GM12864 (cell line): ENCODE data around the gene ARL10.

Source experiments
- DNase-seq: peaks from one replicate; pipeline ENCODE4 v3.0.0-alpha.2; 2011; ENCODE audit warnings: low read depth
- H3K4me3 ChIP-seq: 2 replicates; pipeline ENCODE4 v1.5.1; 2011; ENCODE audit warnings: mild to moderate bottlenecking, low read depth, low read length, control low read depth
- TF ChIP-seq, protein P1 (sequence below): IDR thresholded peaks from 2 replicates; pipeline ENCODE4 v1.5.1; 2011; ENCODE audit warnings: low read depth, mild to moderate bottlenecking, moderate library complexity, low read length, control low read depth, inconsistent platforms; ENCODE audit errors: missing control alignments

Gene ARL10

DNA sequence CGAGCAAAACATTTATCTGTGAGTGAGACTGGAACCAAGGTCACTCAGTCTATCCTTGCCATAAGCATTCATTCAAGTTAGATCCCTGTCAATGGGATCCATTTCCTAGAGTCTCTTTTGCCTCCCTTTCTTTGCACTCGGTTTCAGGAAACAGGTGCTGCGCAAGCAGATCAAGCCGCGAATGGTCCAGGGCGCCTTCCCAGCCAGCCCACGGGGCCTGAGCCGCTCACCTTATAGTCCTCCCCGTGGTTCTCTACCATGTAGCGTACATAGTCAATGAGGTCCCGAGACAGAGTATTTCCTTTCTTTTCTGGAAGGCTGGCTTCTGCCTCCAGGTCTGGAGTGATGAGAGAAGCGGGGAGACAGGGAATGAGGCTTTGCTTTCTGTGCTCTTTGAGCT is 19.7 kb downstream of the ARL10 start:
- H3K4me3 ChIP-seq: no peak overlapping the region
- TF ChIP-seq, protein P1, sequence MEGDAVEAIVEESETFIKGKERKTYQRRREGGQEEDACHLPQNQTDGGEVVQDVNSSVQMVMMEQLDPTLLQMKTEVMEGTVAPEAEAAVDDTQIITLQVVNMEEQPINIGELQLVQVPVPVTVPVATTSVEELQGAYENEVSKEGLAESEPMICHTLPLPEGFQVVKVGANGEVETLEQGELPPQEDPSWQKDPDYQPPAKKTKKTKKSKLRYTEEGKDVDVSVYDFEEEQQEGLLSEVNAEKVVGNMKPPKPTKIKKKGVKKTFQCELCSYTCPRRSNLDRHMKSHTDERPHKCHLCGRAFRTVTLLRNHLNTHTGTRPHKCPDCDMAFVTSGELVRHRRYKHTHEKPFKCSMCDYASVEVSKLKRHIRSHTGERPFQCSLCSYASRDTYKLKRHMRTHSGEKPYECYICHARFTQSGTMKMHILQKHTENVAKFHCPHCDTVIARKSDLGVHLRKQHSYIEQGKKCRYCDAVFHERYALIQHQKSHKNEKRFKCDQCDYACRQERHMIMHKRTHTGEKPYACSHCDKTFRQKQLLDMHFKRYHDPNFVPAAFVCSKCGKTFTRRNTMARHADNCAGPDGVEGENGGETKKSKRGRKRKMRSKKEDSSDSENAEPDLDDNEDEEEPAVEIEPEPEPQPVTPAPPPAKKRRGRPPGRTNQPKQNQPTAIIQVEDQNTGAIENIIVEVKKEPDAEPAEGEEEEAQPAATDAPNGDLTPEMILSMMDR: no peak
- no peak for DNase-seq

DNA sequence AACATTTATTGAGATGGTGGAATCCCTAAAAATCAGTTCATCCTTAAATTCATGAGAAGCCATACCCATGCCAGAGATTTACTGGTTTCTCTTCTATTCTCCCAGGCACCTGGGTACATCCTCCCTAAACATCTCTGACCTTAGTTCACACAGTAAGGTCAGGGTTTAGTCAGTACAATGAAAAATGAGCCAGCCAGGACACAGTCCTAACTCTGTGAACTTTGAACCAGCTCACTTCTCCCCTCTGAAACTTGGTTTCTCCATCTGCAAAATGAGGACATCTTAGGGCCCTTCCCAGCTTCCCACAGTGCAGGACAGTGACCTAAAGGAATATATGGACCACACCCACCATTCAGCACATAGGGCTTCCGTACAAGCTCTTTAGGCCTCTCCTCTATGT is 21.2 kb downstream of the ARL10 start:
- H3K4me3 ChIP-seq: peak overlapping the region; percentile 96; the same call in 1 of the 2 replicates
- TF ChIP-seq, protein P1: no peak
- no peak for DNase-seq

DNA sequence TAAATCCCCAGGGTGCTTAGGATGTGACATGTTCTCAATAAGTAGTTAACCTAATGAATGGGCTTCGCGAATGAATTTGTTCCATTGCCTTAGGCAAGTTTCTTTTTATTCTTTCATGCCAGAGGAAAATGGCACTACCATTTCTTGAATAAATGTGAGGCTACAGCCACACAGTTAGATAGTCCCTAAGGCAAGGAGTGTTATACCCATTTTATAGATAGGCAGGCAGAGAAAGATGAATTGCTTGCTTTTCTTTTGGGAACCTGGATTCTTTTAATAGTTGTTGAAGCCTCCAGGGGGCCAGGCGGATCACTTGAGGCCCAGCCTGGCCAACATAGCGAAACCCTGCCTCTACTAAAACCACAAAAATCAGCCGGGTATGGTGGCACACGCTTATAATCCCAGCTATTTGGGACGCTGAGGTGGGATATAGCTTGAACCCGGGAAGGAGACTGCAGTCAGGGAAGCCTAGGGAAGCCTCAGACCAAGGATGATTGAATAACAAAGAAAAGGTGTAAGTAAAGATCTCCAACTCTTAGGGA is 22.2 kb downstream of the ARL10 start:
- no peak for DNase-seq
- H3K4me3 ChIP-seq: peak overlapping the region; percentile 96
- TF ChIP-seq, protein P1: no peak

DNA sequence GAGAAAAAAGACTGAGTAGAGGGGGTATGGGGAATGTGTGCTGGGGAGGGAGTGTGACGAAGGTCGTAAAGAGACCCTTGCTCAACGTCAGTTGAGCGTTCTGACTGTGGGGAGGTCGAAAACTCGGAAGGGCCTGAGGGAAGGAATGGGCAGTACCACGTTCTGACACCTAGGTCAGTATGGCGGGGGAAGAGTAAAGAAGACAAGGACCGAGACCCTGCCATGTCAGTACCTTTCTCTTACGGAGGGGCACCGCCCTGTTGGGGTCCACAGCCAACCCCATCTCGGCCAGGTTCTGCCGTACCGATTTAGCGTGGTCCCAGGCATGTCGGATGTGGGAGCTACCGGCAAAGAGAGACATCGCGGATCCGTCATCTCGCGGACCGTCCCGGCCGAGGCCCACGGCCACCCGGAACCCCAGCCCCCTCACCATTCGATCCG is 22.7 kb downstream of the ARL10 start:
- H3K4me3 ChIP-seq: peak overlapping the region; percentile 96
- TF ChIP-seq, protein P1: no peak
- no peak for DNase-seq

DNA sequence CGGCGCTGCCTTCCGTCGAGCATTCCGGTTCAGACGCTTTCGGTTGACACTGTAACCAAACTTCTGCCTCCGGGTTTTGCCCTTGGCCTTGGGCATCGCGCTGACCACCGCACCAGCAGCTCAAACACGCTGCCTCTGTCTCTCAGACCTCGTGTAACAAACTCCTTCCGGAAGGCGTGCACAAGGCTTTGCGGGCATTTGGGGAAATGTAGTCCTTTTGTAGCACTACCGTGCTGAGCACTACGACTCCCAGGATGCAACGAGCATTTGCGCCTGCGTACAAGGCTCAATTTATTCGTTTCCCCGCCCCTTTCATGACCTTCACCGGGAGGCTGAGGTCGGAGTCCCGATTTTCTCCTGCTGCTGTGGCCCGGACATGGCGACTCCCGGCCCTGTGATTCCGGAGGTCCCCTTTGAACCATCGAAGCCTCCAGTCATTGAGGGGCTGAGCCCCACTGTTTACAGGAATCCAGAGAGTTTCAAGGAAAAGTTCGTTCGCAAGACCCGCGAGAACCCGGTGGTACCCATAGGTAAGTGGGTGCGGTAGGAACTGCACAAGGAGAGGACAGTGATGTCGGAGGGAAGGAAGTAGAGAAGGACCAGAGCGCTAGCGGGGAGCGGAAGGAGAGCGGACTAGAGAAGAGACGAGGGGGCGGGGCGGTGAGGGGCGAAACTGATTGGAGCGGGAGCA is 23.3 kb downstream of the ARL10 start, which contains the start of the genes HIGD2A and NOP16:
Gene HIGD2A (plus strand): TSS at position 308 of the 691 bp plus-strand sequence. CDS start 69 bp downstream, at position 377.
Gene NOP16 (minus strand): TSS at position 155 of the 691 bp plus-strand sequence. CDS start 59 bp downstream, at position 96.
- TF ChIP-seq, protein P1: no peak
- peak within 1 kb of the TSS; percentile 96 for H3K4me3 ChIP-seq
- DNase-seq: peak; percentile 97

DNA sequence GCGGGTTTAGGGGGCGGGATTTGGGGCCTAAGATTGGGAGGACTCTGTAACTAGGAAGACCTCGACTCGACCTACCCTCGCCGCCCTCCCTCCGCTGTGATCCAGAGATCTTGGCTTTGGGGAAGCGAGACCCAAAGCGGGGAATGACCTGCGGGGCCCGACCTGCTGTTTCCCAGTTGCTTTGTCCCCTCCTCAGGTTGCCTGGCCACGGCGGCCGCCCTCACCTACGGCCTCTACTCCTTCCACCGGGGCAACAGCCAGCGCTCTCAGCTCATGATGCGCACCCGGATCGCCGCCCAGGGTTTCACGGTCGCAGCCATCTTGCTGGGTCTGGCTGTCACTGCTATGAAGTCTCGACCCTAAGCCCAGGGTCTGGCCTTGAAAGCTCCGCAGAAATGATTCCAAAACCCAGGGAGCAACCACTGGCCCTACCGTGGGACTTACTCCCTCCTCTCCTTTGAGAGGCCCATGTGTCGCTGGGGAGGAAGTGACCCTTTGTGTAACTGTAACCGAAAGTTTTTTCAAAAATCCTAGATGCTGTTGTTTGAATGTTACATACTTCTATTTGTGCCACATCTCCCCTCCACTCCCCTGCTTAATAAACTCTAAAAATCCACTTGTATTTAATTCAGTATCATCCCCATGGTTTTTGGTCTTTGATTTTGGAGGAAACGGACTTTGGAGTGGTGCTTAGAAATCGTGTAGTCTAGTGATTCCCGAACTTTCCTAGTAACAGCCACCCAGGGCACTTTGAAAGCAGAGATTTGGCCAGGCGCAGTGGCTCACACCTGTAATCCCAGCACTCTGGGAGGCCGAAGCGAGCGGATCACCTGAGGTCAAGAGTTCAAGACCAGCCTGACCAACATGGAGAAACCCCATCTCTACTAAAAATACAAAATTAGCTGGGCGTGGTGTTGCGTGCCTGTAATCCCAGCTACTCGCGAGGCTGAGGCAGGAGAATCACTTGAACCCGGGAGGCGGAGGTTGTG is 24.1 kb downstream of the ARL10 start:
- DNase-seq: no peak
- TF ChIP-seq, protein P1: no peak
- peak overlapping the region; percentile 96 for H3K4me3 ChIP-seq
